Measurements from ENCODE around the gene MTARC2.
"Not testable (repeated sequence)": the region's sequence is repeated elsewhere in the genome, so short reads cannot be mapped to it uniquely, and the experiment has no call there.

MTARC2 gene

DNA sequence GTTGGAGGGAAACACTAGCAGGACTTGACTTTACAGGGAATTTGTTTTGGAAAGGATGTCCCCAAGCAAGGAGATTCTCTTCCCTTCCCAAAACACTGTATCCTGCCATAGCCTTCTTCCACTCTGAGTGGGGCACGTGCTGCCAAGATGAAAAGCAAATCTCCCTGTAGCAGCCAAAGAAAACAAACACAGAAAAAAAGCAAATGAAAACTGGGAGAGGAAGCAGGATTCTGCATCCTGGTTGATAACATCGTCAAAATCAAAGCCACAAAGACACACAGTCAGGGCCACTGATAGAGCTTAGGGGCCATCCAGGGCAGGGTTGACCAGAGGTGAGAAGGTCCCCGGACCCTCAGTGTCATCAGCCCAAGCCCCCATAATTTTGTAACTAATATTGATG is 16.0 kb upstream of the MTARC2 start:
- DNase-seq (ENCODE audit: low read depth in 2 of 2), result no peak

DNA sequence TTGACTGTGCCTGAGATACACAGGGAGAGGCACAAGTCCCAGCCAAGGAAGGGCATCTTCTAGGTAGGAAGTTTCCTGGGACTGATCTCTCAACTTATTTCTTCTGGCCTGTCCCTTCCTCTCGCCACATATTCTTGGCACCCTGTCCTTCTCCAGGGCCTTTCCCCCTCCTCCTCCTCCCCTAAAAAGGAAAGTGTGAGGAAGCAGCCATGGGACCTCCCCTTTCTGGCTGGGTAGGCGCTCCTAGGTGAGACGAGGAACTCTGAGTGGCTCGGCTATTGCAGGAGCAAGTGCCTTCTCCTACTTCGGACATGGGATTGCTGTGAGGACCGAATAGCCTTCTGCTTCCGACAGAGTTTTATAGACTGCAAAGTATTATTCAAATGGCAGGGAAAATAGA is 15.5 kb upstream of the MTARC2 start:
- DNase-seq (ENCODE audit: low read depth in 2 of 2), result no peak

DNA sequence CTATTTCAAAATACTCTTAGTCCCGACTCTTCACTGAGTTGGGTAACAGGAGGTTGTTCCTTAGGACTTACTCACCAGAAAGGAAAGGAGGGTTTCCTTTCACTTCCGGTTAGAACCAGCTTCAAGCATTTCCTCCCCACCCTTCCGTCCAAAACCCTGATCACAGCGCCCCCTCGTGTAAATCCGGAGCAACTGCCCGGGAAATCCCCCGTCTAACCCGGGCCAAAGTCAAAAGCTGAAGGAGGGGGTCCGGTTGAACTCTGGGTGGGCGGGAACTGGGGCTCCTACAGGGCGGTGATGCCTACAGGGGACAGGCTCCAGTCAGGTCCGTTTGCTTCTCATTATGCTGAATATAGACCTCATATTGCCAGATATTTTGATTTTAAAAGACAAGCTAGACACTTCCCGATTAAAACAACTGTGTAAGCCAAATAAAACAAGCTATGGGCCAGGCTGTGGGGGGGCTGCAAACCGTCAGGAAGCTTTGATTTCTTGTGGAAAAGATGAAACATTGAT is 15.0 kb upstream of the MTARC2 start:
- DNase-seq (ENCODE audit: low read depth in 2 of 2), result peak; percentile 66 to 76

DNA sequence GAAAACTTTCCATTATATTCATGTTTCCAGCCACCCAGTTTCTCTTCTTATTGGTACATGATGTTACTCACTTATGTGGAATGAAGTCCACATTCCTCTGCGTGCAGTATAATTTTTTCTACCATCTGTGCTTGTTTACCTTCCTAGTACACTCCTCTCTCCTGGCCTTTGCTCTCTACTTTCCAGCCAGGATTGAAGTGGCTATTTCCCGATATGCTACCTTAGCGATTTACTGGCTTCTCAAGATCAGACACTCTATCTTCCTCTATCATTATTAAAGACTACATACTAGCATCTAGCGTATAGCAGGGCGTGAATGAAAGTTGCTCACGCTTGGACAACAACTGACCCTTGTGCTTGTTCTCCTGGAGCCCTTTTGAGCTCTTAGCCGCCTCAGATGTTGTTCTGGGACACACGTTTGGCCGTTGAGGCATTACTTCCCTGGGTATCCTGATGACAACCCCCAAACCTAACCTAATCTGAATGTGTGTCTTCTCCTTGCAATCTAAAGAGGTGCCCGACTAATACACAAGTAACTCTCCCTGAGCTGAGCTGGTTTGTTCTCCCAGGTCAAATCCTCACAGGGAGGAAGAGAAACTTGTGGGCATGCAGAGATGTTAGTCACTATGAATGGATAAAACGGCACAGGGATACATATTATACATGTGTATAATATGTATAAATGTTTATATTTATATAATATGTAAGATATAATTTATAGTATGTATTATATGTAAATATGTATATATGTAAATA is 13.4 kb upstream of the MTARC2 start:
- DNase-seq (ENCODE audit: low read depth in 2 of 2), result no peak

DNA sequence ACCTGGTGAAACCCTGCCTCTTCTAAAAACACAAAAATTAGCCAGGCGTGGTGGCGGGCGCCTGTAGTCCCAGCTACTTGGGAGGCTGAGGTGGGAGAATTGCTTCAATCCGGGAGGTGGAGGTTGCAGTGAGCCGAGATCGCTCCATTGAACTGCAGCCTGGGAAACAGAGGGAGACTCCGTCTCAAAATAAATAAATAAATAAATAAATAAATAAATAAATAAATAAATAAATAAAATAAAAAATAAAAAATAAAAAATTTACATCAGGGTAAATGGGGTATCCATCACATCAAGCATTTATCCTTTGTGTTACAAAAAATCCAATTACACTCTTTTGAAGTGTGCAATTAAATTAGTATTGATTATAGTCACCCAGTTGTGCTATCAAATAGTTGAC is 11.8 kb upstream of the MTARC2 start:
- not testable (repeated sequence) for DNase-seq (ENCODE audit: low read depth in 2 of 2)

DNA sequence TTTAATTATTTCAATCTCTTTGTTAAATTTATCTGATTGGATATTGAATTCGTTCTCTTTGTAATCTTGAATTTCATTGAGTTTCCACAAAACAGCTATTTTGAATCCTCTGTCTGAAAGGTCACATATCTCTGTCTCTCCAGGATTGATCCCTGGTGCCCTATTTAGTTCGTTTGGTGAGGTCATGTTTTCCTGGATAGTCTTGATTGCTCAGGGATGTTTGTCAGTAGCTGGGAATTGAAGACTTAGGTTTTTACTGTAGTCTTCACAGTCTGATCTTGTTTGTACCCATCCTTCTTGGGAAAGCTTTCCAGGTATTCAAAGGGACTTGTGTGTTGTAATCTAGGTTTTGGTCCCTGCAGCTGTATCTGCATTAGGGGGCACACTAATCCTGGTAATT is 6.8 kb upstream of the MTARC2 start:
- DNase-seq (ENCODE audit: low read depth in 2 of 2), result no peak

DNA sequence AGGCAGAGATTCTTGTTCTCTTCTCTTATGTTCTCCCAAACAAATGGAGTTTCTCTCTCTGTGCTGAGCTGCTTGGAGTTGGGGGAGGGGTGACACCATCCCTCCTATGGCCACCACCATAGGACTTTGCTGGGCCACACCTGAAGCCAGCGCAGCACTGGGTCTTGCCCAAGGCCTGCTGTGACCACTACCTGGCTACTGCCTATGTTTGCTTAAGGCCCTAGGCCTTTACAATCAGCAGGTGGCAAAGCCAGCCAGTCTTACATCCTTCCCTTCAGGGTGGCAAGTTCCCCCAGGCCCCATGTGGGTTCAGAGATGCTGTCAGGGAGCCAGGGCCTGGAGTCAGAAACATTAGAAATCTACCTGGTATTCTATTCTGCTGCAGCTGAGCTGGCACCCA is 6.3 kb upstream of the MTARC2 start:
- DNase-seq (ENCODE audit: low read depth in 2 of 2), result no peak

DNA sequence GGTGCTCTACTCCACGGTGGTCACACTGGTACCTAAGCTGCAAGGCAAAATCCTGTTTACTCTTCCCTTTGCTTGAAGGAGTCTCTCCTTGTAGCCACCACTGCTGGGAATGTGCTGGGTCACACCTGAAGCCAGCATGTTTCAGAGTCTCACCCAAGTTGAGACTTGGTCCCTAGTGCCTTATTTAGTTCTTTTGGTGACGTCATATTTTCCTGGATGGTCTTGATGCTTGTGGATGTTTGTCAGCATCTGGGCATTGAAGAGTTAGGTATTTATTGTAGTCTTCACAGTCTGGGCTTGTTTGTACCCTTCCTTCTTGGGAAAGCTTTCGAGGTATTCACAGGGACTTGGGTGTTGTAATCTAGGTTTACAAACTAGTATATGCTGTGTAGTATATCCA is 5.6 kb upstream of the MTARC2 start:
- no peak for DNase-seq (ENCODE audit: low read depth in 2 of 2)

DNA sequence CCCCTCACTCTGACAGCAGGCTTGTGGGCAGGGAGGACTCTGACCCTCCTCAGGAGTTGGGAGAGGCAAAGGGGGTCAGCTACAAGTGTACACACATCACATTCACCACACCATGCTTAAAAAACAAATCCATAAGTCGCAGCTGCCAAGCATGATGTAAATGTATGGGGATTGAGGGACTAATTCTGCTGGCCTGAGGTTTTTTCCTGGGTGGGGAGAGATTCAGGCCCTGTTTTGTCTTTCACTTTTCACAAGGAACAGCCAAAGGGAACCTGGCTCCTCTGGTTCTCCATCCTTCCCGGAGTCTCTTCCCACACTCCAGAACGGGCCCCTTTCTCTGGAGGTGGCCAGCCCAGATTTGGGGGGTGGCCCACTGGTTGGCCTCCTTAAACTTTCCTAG is 1.3 kb upstream of the MTARC2 start:
- DNase-seq (ENCODE audit: low read depth in 2 of 2), result no peak

DNA sequence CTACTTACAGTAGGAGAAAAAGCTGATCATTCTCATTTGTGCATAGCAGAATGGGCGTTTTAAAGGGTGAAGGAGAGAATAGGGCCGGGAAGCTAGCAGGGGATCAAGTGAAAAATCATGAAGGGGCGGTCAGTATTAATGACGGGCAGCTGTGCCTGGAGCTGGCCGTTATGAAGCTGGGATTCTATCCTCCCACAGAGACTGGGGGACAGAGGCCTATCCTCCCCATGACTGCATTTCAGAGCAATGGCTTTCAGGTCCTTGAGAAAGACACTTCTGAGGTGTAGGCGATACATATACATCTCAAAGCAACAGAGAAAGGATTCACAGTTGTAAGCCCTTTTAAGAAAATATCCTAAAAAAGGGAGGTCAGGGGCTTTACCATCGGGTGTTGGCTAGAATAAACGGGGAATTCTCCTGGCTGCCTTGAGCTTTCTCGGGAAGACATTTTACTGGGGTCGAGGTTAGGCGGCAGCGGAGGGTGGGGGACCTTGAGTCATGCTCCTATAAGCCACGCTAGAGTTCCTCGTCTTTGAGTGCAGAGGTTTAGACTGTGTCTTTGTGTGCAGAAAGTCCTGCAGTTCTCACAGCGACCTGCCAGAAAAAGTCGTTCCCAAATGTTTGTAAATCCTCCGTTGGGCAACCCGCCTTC is 559 bp upstream of the MTARC2 start:
- no peak for DNase-seq (ENCODE audit: low read depth in 2 of 2)

DNA sequence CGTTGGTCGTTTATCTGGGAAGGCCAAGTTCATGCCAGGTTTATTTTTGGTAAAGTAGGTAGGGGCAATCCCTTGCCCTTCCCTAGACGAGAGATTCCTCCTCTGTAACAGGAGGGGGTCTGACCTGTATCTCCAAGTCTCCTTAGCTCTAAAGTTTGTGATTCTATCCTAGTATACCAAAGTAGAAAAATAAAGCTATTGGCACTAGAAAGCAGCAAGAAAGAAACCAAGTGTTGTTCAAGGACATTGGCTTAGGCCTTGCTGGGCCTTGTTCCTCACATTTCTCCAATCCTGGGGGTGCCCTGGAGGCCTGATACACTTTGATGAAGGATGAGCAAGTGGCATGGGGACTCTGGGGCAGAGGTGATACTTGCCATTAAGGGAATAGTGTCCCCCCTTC is 814 bp downstream of the MTARC2 start:
- no peak for DNase-seq (ENCODE audit: low read depth in 2 of 2)

DNA sequence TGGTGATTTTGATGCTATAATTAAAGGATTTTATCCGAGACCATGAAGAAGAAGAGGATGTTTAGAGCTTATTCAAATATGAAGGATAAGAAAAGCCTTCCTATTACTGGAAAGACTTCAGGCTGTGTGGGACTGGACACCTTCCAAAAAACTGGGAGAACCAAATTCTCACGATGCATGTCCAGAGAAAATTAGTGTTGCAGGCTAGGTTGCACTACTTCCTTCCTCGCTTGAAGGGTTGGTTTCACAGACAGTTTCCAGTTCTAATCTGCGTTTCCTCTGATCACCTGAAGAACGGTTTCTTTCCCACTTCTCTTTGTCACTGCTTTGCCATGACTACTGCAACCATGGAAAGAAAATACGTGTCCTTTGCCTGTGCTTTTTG is 2.0 kb downstream of the MTARC2 start:
- no peak for DNase-seq (ENCODE audit: low read depth in 2 of 2)

DNA sequence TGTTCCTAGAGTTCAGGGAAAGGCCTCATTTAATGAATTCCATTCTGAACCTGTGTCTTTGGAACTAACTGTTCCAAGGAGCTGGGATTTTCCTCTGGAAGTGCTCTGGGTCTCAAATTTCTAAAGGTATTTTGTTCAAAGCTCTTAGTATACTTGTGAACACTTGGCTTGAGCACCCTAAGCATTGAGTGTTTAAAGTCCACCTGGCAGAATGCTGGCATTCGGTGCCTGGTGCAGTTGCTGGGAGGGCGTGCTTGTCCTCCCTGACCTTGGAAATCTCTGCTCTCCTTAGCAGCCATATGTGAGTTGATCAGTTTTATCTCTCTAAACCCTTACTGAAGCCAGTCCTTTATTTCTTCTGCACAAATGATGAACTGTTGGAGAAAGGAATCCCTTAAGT is 3.0 kb downstream of the MTARC2 start:
- DNase-seq (ENCODE audit: low read depth in 2 of 2), result no peak

DNA sequence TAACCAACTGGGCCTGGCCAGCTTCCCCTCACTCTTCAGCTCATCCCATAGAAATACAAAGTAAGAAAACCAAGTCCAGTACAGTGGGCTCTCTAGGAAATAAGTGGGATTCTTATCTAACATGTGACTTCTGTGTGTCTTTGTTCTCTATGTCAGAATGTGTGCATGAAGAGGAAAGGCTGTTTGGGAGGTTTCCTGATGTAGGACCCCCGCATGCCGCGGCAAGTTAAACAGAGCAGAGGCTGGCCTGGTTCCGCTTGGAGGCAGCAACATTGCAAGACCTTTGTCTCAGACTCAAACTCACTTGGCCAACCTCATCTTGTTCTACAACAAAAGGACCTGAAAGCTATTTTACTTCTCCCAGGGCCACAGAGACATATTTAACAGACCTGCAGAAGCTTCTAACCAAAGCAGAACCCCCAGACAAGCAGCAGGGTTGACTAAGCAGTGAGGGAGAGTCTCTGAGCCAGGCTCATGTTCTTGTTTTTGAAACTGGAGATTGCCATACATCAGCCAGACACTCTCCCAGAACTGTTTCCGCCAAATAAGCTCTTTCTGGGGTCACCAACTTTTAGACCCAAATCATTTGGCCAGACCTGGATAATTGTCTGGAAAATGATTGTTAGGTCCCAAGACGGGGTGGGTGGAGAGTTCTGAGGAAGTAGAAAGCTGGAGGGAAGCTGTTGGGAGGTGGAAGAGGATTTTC is 6.2 kb downstream of the MTARC2 start:
- DNase-seq (ENCODE audit: low read depth in 2 of 2), result no peak

DNA sequence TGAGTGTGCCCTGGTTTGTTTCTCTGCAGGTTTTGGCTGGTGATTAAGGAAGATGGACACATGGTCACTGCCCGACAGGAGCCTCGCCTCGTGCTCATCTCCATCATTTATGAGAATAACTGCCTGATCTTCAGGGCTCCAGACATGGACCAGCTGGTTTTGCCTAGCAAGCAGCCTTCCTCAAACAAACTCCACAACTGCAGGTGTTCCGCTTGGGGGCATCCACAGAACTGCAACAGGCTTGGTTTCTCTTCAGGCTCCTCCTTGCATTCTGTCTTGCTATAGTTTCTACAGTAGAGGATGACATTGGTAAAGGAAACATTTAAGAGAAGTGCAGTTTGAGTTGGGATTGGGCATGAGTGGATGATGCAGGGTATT is 6.8 kb downstream of the MTARC2 start:
- DNase-seq (ENCODE audit: low read depth in 2 of 2), result no peak

DNA sequence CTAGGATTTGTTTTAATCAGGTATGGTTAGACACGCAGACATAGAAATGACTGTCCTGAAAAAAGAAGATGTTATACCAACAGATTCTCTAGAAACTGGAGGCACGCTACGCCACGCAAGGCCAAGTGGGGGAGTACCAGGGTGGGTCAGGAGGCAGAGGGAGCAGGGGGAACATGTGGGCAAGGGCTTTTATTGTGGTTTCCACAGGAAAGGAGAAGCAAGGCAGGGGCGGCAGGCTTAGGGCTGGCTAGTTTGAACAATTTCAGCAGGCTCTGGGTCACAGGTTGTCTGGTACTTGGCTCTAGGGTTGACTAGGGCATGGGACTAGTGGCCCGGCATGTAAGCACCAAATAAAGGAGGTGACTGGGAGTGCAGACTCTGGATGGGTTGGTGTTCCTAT is 7.2 kb downstream of the MTARC2 start:
- DNase-seq (ENCODE audit: low read depth in 2 of 2), result no peak

DNA sequence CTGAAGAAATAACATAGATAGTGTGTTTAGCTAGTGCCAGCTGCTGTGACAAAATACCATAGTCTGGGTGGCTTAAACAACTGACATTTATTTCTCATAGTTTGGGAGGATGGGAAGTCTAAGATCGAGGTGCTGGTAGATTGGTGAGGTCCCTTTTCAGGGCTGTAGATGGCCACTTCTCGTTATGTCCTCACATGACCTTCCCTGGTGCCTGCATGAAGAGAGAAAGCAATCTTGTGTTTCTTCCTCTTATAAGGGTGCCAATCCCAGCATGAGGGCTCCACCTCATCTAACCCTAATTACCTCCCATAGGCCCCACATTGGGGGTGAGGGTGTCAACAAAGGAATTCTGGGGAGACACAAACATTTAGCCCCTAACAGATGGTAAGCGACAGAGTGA is 9.3 kb downstream of the MTARC2 start:
- no peak for DNase-seq (ENCODE audit: low read depth in 2 of 2)

DNA sequence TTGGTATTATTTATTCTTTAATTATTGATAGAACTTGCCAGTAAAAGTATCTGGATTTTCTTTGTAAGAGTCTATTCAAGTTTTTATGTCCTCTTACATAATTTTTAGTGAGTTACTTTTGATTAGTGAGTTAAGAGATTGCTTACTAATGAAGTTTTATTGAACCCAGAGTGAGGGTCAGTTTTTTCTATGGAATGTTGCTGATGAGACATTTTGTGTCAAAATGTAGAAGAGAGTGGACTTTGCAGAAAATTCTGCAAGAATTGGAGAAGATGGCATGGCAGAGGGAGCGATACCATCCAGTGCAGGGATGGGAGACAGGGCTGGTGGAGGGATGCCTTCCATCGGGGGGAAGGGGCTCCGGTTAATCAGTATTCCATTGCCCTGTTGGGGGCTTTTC is 11.0 kb downstream of the MTARC2 start:
- DNase-seq (ENCODE audit: low read depth in 2 of 2), result no peak

DNA sequence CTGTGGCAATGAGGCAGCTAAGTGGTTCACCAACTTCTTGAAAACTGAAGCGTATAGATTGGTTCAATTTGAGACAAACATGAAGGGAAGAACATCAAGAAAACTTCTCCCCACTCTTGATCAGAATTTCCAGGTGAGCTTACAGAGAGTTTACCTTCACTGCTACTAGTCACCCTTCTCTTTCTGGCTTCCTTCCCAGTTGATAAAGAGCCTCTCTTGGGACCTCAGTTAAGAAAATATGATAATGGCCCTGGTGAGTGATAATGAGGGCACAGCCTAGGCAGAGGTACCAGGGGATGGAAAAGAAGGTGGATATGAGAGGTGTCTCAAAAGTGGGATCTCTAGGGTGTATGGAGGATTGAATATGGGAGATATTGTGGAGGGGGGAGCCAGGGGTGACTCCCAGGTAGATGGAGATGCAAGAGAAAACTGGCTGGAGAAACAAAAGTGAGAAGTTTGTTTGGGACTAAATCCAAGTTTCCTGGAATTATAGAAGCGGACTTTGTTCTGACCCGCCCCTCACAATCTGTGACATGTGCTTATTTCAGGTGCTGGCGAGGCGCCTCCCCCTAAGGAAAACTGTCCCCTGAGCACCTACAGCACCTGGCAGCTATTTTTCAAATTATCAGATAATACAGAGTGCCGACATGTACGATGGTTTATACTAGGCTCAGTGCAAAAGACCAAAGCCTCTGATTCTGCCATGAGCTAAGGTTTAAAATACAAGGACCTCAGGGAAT is 13.7 kb downstream of the MTARC2 start:
- DNase-seq (ENCODE audit: low read depth in 2 of 2), result no peak

DNA sequence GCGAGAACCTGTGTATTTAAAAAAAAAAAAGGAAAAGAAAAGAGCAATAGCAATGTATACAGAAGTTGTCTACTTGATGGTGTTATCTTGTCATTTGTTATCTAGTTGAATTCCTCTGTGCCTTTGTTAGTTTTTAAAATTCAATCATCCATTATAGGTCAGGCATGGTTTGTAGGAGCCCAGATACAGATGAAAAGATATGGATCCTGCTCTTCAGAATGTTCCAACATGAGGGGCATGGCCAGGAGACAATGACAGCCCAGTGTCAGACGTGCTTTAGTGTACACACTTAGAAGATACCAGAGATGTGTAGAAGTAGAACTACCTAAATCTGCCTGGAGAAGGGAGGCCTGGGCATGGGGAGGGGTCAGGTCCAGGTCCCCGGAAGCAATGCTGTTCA is 16.6 kb downstream of the MTARC2 start:
- no peak for DNase-seq (ENCODE audit: low read depth in 2 of 2)

DNA sequence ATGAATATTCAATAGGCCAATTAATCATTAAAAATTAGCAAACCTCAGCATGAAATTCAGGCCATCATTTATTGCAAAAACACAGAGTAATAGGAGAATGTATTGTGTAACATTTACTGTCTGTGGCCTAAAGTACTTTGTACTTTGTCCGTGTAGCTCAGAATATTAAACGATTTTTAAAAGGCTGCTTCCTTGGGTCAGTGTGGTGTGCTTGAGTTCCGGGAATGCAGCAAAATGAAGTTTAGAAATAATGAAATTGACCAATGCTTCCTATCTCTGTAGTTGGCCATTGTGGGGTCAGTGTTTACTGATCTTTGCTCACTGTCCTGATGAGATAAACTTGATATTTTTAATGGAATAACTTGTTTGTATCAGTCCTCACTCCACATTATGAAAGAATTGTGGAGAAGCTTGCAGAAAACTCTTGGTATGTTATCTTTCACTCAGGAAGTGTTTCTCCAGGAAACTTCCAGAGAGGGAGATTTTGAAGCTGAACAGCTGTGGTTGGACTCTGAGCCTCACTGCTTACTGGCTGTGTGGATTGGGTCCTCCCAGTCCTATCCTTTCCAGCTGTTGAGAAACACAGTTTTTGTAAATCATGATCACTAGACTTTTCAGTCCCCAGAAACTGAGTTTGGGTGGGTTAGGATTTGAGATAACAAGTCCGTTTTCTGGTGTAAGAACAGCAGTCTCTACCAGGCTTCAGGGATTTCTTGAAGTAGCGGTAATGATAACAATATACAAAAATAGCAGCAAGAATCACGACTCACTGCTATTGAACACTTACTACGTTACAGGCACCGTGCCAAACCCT is 19.4 kb downstream of the MTARC2 start:
- no peak for DNase-seq (ENCODE audit: low read depth in 2 of 2)

All from stimulated activated CD4-positive, alpha-beta T cell treated with anti-CD3 and anti-CD28 coated beads, Interleukin-12 subunit alpha, Interleukin-12 subunit beta, amount 100 ng/mL, for 24 hours (primary cell).